ENCODE measurements around the gene NOL11. TPM values are rescaled to one million over a fixed set of nuclear protein-coding genes. Genes with fewer than 3 reads are reported as not detected.
"Not testable (repeated sequence)": the region's sequence is repeated elsewhere in the genome, so short reads cannot be mapped to it uniquely, and the experiment has no call there.

Gene NOL11
- total and polyA plus RNA-seq, 4 donors, result 6.1 to 32.0 (median 22.4) TPM

GRCh38 chr17:67753026-67753425 lies 35.3 kb downstream of the NOL11 start:
- peak in 1 of 2 donors; percentile 52 for DNase-seq
- Histone ChIP-seq H3K9me3 (ENCODE audit: control insufficient read depth, low read length) (no peaks in the 10 kb centered on the region), H3K4me3 (ENCODE audit: low read length in 2 of 2) (no peak overlapping the region), H3K27ac (ENCODE audit: low read depth in 1 of 2, low read length in 2 of 2) (no peak overlapping the region), H3K27me3 (ENCODE audit: control insufficient read depth in 1 of 2, insufficient read depth in 2 of 2, low read length in 1 of 2) (no peaks in the 10 kb centered on the region), H3K36me3 (ENCODE audit: control insufficient read depth in 1 of 2, insufficient read depth in 2 of 2, low read length in 1 of 2) (no peaks in the 10 kb centered on the region), H3K4me1 (ENCODE audit: control insufficient read depth in 1 of 2, insufficient read depth in 2 of 2, low read length in 2 of 2) (no peaks in the 10 kb centered on the region)
- 93 to 94% methylated on average over 10 of the region's 10 CpGs for WGBS, 2 donors
- ATAC-seq (ENCODE audit: low FRiP score), result no peak
- intact Hi-C loops (cut with DNase I), result no loop called here

- no peak overlapping the region for H3K27ac ChIP-seq (ENCODE audit: low read depth in 1 of 2, low read length in 2 of 2)
- ATAC-seq (ENCODE audit: low FRiP score) (no peak), DNase-seq (peak in 1 of 2 donors; percentile 52)
- H3K4me1 ChIP-seq (ENCODE audit: control insufficient read depth in 1 of 2, insufficient read depth in 2 of 2, low read length in 2 of 2), result no peaks in the 10 kb centered on the region
- H3K36me3 ChIP-seq (ENCODE audit: control insufficient read depth in 1 of 2, insufficient read depth in 2 of 2, low read length in 1 of 2), result no peaks in the 10 kb centered on the region
- H3K9me3 ChIP-seq (ENCODE audit: control insufficient read depth, low read length), result no peaks in the 10 kb centered on the region
- 94 to 95% methylated on average over 5 of the region's 5 CpGs for WGBS, 2 donors
- no peaks in the 10 kb centered on the region for H3K27me3 ChIP-seq (ENCODE audit: control insufficient read depth in 1 of 2, insufficient read depth in 2 of 2, low read length in 1 of 2)
- no peak overlapping the region for H3K4me3 ChIP-seq (ENCODE audit: low read length in 2 of 2)
- intact Hi-C loops (cut with DNase I), result no loop called here
Measured at GRCh38 chr17:67754001-67754400, 36.3 kb downstream of the NOL11 start.

- H3K4me3 ChIP-seq (ENCODE audit: low read length in 2 of 2); H3K27me3 ChIP-seq (ENCODE audit: control insufficient read depth in 1 of 2, insufficient read depth in 2 of 2, low read length in 1 of 2); H3K36me3 ChIP-seq (ENCODE audit: control insufficient read depth in 1 of 2, insufficient read depth in 2 of 2, low read length in 1 of 2); H3K9me3 ChIP-seq (ENCODE audit: control insufficient read depth, low read length); H3K27ac ChIP-seq (ENCODE audit: low read depth in 1 of 2, low read length in 2 of 2); intact Hi-C loops (cut with DNase I); ATAC-seq (ENCODE audit: low FRiP score); H3K4me1 ChIP-seq (ENCODE audit: control insufficient read depth in 1 of 2, insufficient read depth in 2 of 2, low read length in 2 of 2): not testable (repeated sequence)
- 97 to 99% methylated on average over 8 of the region's 8 CpGs for WGBS, 2 donors
- DNase-seq, result peak in 1 of 2 donors; percentile 16
Measured at GRCh38 chr17:67754686-67755085, 37.0 kb downstream of the NOL11 start.

DNA sequence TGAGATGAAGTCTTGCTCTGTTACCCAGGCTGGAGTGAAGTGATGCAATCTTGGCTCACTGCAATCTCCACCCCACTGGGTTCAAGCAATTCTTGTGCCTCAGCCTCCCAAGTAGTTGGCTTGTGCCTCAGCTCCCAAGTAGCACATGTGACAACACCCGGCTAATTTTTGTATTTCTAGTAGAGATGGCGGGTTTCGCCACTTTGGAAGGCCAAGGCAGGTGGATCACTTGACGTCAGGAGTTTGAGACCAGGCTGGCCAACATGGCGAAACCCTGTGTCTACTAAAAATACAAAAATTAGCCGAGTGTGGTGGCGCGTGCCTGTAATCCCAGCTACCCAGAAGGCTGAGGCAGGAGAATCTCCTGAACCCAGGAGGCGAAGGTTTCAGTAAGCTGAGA lies 39.0 kb downstream of the NOL11 start:
- H3K4me1 ChIP-seq (ENCODE audit: control insufficient read depth in 1 of 2, insufficient read depth in 2 of 2, low read length in 2 of 2); ATAC-seq (ENCODE audit: low FRiP score); H3K4me3 ChIP-seq (ENCODE audit: low read length in 2 of 2); H3K27me3 ChIP-seq (ENCODE audit: control insufficient read depth in 1 of 2, insufficient read depth in 2 of 2, low read length in 1 of 2); H3K9me3 ChIP-seq (ENCODE audit: control insufficient read depth, low read length); H3K36me3 ChIP-seq (ENCODE audit: control insufficient read depth in 1 of 2, insufficient read depth in 2 of 2, low read length in 1 of 2); intact Hi-C loops (cut with DNase I); H3K27ac ChIP-seq (ENCODE audit: low read depth in 1 of 2, low read length in 2 of 2): not testable (repeated sequence)
- peak in 1 of 2 donors; percentile 36 for DNase-seq
- WGBS, 2 donors, result 92 to 99% methylated on average over 9 of the region's 9 CpGs

- intact Hi-C loops (cut with DNase I), result no loop called here
- Histone ChIP-seq H3K36me3 (ENCODE audit: control insufficient read depth in 1 of 2, insufficient read depth in 2 of 2, low read length in 1 of 2) (no peaks in the 10 kb centered on the region), H3K4me1 (ENCODE audit: control insufficient read depth in 1 of 2, insufficient read depth in 2 of 2, low read length in 2 of 2) (no peaks in the 10 kb centered on the region), H3K4me3 (ENCODE audit: low read length in 2 of 2) (no peak overlapping the region), H3K27ac (ENCODE audit: low read depth in 1 of 2, low read length in 2 of 2) (no peak overlapping the region), H3K9me3 (ENCODE audit: control insufficient read depth, low read length) (no peaks in the 10 kb centered on the region), H3K27me3 (ENCODE audit: control insufficient read depth in 1 of 2, insufficient read depth in 2 of 2, low read length in 1 of 2) (no peaks in the 10 kb centered on the region)
- peak; percentile 70 for ATAC-seq (ENCODE audit: low FRiP score)
- DNase-seq, result peak in 1 of 2 donors; percentile 57
- 50 to 58% methylated on average over 11 of the region's 11 CpGs for WGBS, 2 donors
Measured at GRCh38 chr17:67759355-67760171, 41.8 kb downstream of the NOL11 start.

DNA sequence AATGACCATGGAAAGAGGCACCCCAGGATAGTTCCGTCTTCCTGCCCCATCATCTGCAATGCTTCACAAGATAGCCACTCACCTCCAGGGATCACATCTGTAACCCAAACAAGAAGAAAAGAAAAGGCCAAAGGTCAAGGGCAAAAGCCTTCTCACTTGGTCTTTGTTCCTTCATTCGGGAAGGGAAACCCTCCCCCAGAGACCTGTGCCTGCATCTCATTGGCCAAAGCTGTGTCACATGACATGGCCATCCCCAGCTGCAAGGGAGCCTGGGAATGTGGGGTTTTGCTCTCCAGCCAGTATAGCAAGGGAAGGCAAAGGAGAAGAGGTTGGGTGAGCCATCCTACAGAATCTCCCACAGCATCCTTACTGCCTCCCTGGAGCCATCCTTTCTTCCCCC lies 47.9 kb downstream of the NOL11 start:
- Histone ChIP-seq H3K36me3 (ENCODE audit: control insufficient read depth in 1 of 2, insufficient read depth in 2 of 2, low read length in 1 of 2) (no peaks in the 10 kb centered on the region), H3K4me1 (ENCODE audit: control insufficient read depth in 1 of 2, insufficient read depth in 2 of 2, low read length in 2 of 2) (no peaks in the 10 kb centered on the region), H3K4me3 (ENCODE audit: low read length in 2 of 2) (no peak overlapping the region), H3K27me3 (ENCODE audit: control insufficient read depth in 1 of 2, insufficient read depth in 2 of 2, low read length in 1 of 2) (no peaks in the 10 kb centered on the region), H3K27ac (ENCODE audit: low read depth in 1 of 2, low read length in 2 of 2) (no peak overlapping the region), H3K9me3 (ENCODE audit: control insufficient read depth, low read length) (no peaks in the 10 kb centered on the region)
- WGBS, 2 donors, result 87 to 88% methylated on average over 2 of the region's 2 CpGs
- intact Hi-C loops (cut with DNase I), result no loop called here
- DNase-seq (peak in 1 of 2 donors; percentile 37), ATAC-seq (ENCODE audit: low FRiP score) (no peak)

- no peaks in the 10 kb centered on the region for H3K27me3 ChIP-seq (ENCODE audit: control insufficient read depth in 1 of 2, insufficient read depth in 2 of 2, low read length in 1 of 2)
- H3K9me3 ChIP-seq (ENCODE audit: control insufficient read depth, low read length), result no peaks in the 10 kb centered on the region
- no peak for DNase-seq
- intact Hi-C loops (cut with DNase I), result no loop called here
- no peak for ATAC-seq (ENCODE audit: low FRiP score)
- no peak overlapping the region for H3K4me3 ChIP-seq (ENCODE audit: low read length in 2 of 2)
- H3K27ac ChIP-seq (ENCODE audit: low read depth in 1 of 2, low read length in 2 of 2), result no peak overlapping the region
- WGBS, 2 donors, result 59 to 67% methylated on average over 5 of the region's 5 CpGs
- no peaks in the 10 kb centered on the region for H3K4me1 ChIP-seq (ENCODE audit: control insufficient read depth in 1 of 2, insufficient read depth in 2 of 2, low read length in 2 of 2)
- H3K36me3 ChIP-seq (ENCODE audit: control insufficient read depth in 1 of 2, insufficient read depth in 2 of 2, low read length in 1 of 2), result no peaks in the 10 kb centered on the region
Measured at GRCh38 chr17:67769231-67769630, 51.5 kb downstream of the NOL11 start.

DNA sequence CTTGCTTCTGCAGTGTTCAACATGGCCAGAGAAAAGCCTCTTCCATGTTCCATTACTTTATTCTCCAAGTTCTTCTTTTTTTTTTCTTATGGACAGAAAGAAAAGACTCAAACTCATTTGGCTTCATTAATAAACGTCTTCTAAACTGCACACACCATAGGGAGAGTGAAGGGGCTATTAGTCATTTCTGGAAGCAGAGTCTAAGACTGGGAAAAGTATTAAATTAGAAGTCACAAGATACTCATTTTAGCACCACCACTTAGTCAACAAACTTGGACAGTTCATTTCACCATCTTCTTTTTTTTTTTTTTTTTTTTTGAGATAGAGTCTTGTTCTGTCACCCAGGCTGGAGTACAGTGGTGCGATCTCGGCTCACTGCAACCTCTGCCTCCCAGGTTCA lies 52.8 kb downstream of the NOL11 start:
- Histone ChIP-seq H3K4me1 (ENCODE audit: control insufficient read depth in 1 of 2, insufficient read depth in 2 of 2, low read length in 2 of 2) (no peaks in the 10 kb centered on the region), H3K27me3 (ENCODE audit: control insufficient read depth in 1 of 2, insufficient read depth in 2 of 2, low read length in 1 of 2) (no peaks in the 10 kb centered on the region), H3K36me3 (ENCODE audit: control insufficient read depth in 1 of 2, insufficient read depth in 2 of 2, low read length in 1 of 2) (no peaks in the 10 kb centered on the region), H3K9me3 (ENCODE audit: control insufficient read depth, low read length) (no peaks in the 10 kb centered on the region), H3K27ac (ENCODE audit: low read depth in 1 of 2, low read length in 2 of 2) (no peak overlapping the region), H3K4me3 (ENCODE audit: low read length in 2 of 2) (no peak overlapping the region)
- intact Hi-C loops (cut with DNase I), result no loop called here
- WGBS, 2 donors, result 84 to 85% methylated on average over 3 of the region's 3 CpGs
- no peak for DNase-seq
- ATAC-seq (ENCODE audit: low FRiP score), result no peak

DNA sequence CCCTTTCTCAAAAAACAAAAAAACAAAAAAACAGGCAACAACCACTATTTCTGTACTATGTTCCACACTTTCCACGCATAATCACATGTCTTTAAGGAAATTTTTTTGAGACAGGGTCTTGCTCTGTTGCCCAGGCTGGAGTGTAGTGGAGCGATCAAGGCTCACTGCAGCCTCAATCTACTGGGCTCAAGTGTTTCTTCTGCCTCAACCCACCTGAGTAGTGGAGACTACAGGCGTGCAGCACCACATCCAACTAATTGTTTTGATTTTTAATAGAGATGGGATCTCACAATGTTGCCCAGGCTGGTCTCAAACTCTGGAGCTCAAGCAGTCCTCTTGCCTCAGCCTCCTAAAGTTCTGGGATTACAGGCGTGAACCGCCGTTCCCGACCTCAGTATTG lies 54.9 kb downstream of the NOL11 start:
- H3K27me3 ChIP-seq (ENCODE audit: control insufficient read depth in 1 of 2, insufficient read depth in 2 of 2, low read length in 1 of 2), result no peaks in the 10 kb centered on the region
- no peak for DNase-seq
- H3K9me3 ChIP-seq (ENCODE audit: control insufficient read depth, low read length), result no peaks in the 10 kb centered on the region
- H3K4me3 ChIP-seq (ENCODE audit: low read length in 2 of 2), result no peak overlapping the region
- 92 to 95% methylated on average over 7 of the region's 7 CpGs for WGBS, 2 donors
- intact Hi-C loops (cut with DNase I), result no loop called here
- ATAC-seq (ENCODE audit: low FRiP score), result no peak
- H3K36me3 ChIP-seq (ENCODE audit: control insufficient read depth in 1 of 2, insufficient read depth in 2 of 2, low read length in 1 of 2), result no peaks in the 10 kb centered on the region
- H3K27ac ChIP-seq (ENCODE audit: low read depth in 1 of 2, low read length in 2 of 2), result no peak overlapping the region
- H3K4me1 ChIP-seq (ENCODE audit: control insufficient read depth in 1 of 2, insufficient read depth in 2 of 2, low read length in 2 of 2), result no peaks in the 10 kb centered on the region

Data from aorta (tissue), 5 donors.